ENCODE data around the gene CHDH. TPM values are rescaled to one million over a fixed set of nuclear protein-coding genes. Genes with fewer than 3 reads are reported as not detected.

CHDH gene
- total and polyA plus RNA-seq, 7 experiments from 2014 or later, result 0.05 to 1.3 (median 0.27) TPM; not detected in 2

DNA sequence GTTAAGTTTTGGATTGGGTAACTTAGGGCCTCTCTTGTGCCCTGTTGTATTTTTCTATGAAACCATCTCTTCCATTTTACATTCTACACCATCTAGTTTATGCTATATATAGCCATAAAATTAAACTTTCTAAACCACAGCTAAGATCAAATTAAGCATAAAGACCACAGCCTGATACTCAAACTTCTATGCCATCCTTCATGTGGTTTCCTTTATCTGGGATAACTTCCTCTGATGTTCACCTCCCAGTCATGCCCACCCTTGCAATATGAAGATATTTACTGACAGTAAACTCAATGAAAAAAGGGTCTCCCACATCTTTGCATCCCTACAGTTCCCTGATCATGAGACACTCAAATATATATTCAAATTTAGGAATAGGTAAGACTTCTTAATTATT lies 41.2 kb upstream of the CHDH start:
- H3K27ac Mint-ChIP-seq, result peak overlapping the region in 2 of 9 donors; percentile 51 to 69
- H3K4me3 Mint-ChIP-seq, result peak overlapping the region in 8 of 10 donors; percentile 7 to 72 (median 46)
- Histone ChIP-seq H3K27me3 (ENCODE audit: control insufficient read depth in 2 of 2, insufficient read depth in 2 of 2, low read length in 2 of 2) (no peaks in the 10 kb centered on the region), H3K4me1 (ENCODE audit: control insufficient read depth in 2 of 2, insufficient read depth in 2 of 2, low read length in 2 of 2) (peaks cover 12 to 36% of the 10 kb centered on the region in 2 donors), H3K36me3 (ENCODE audit: control insufficient read depth in 2 of 3, insufficient read depth in 3 of 3, low read length in 3 of 3) (peaks cover 0 to 20% (median 2%) of the 10 kb centered on the region in 3 experiments), H3K9me3 (ENCODE audit: control insufficient read depth in 2 of 3, low read length in 3 of 3) (no peaks in the 10 kb centered on the region), H3K4me3 (ENCODE audit: low read length) (no peak overlapping the region), H3K27ac (ENCODE audit: low read depth, low read length) (no peak overlapping the region)
- peaks cover 0 to 6% (median 0%) of the 10 kb centered on the region in 11 donors for H3K9me3 Mint-ChIP-seq
- H3K36me3 Mint-ChIP-seq, result peaks cover 4 to 28% (median 23%) of the 10 kb centered on the region in 5 donors
- ChIA-PET POLR2A (no interaction called here), CTCF (no interaction called here)
- no peak for ATAC-seq
- H3K4me1 Mint-ChIP-seq, result peaks cover 31 to 67% (median 60%) of the 10 kb centered on the region in 7 donors
- DNase-seq, result no peak
- intact Hi-C loops (cut with micrococcal nuclease), result no loop called here
- H3K27me3 Mint-ChIP-seq, result peaks cover 0 to 4% (median 0%) of the 10 kb centered on the region in 5 donors

- POLR2A ChIA-PET, result interaction anchor here (0.6 kb wide), 1 partner anchor 535 kb away, joined by 5 read pairs; no protein-coding TSS in a partner anchor
- no peaks in the 10 kb centered on the region for H3K27me3 ChIP-seq (ENCODE audit: control insufficient read depth in 2 of 2, insufficient read depth in 2 of 2, low read length in 2 of 2)
- no peak for ATAC-seq
- H3K27ac Mint-ChIP-seq, result no peak overlapping the region
- H3K4me3 ChIP-seq (ENCODE audit: low read length), result no peak overlapping the region
- no peak overlapping the region for H3K27ac ChIP-seq (ENCODE audit: low read depth, low read length)
- peaks cover 30 to 68% (median 61%) of the 10 kb centered on the region in 7 donors for H3K4me1 Mint-ChIP-seq
- H3K4me3 Mint-ChIP-seq, result peak overlapping the region in 1 of 10 donors; percentile 14
- peaks cover 17 to 37% of the 10 kb centered on the region in 2 donors for H3K4me1 ChIP-seq (ENCODE audit: control insufficient read depth in 2 of 2, insufficient read depth in 2 of 2, low read length in 2 of 2)
- H3K9me3 Mint-ChIP-seq, result peaks cover 0 to 6% (median 0%) of the 10 kb centered on the region in 11 donors
- intact Hi-C loops (cut with micrococcal nuclease), result no loop called here
- no peaks in the 10 kb centered on the region for H3K9me3 ChIP-seq (ENCODE audit: control insufficient read depth in 2 of 3, low read length in 3 of 3)
- H3K36me3 ChIP-seq (ENCODE audit: control insufficient read depth in 2 of 3, insufficient read depth in 3 of 3, low read length in 3 of 3), result peaks cover 0 to 21% (median 2%) of the 10 kb centered on the region in 3 experiments
- no peaks in the 10 kb centered on the region for H3K27me3 Mint-ChIP-seq
- CTCF ChIA-PET, result no interaction called here
- no peak for DNase-seq
- H3K36me3 Mint-ChIP-seq, result peaks cover 4 to 29% (median 18%) of the 10 kb centered on the region in 5 donors
Observed at GRCh38 chr3:53885239-53885638, 39.0 kb upstream of the CHDH start.

- ChIA-PET CTCF (no interaction called here), POLR2A (interaction anchor here (0.6 to 5.1 kb wide), 2 partner anchors 7 to 534 kb away, joined by 5 to 51 read pairs; partner anchors contain the start of gene SELENOK)
- intact Hi-C loops (cut with micrococcal nuclease), result no loop called here
- H3K4me3 ChIP-seq (ENCODE audit: low read length), result no peak overlapping the region
- Mint-ChIP-seq H3K27ac (peak overlapping the region in 1 of 9 donors; percentile 38), H3K36me3 (peaks cover 4 to 31% (median 23%) of the 10 kb centered on the region in 5 donors), H3K4me1 (peaks cover 27 to 68% (median 61%) of the 10 kb centered on the region in 7 donors), H3K27me3 (no peaks in the 10 kb centered on the region), H3K4me3 (no peak overlapping the region), H3K9me3 (peaks cover 0 to 6% (median 0%) of the 10 kb centered on the region in 11 donors)
- no peaks in the 10 kb centered on the region for H3K9me3 ChIP-seq (ENCODE audit: control insufficient read depth in 2 of 3, low read length in 3 of 3)
- ATAC-seq (no peak), DNase-seq (no peak)
- H3K4me1 ChIP-seq (ENCODE audit: control insufficient read depth in 2 of 2, insufficient read depth in 2 of 2, low read length in 2 of 2), result peaks cover 15 to 31% of the 10 kb centered on the region in 2 donors
- no peaks in the 10 kb centered on the region for H3K27me3 ChIP-seq (ENCODE audit: control insufficient read depth in 2 of 2, insufficient read depth in 2 of 2, low read length in 2 of 2)
- peaks cover 0 to 24% (median 2%) of the 10 kb centered on the region in 3 experiments for H3K36me3 ChIP-seq (ENCODE audit: control insufficient read depth in 2 of 3, insufficient read depth in 3 of 3, low read length in 3 of 3)
- H3K27ac ChIP-seq (ENCODE audit: low read depth, low read length), result no peak overlapping the region
Observed at GRCh38 chr3:53884623-53885022, 38.4 kb upstream of the CHDH start.

DNA sequence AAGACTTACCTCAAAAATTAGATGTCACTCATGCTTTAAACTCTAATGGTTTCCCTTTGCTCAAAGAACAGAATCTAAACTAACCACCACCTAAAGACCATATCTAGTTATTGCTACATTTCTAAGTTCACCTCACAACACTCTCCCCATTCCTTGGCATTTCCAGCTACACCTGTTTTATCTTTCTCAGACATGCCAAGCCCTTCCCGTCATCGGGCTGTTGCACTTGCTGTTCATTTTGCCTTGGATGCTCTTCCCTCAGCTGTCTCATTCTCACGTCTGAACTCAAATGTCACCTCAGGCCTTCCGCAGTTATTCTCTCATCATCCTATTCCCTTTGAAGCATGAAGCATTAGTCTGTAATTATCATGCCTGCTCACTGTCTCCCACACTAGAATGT lies 36.8 kb upstream of the CHDH start:
- H3K27ac Mint-ChIP-seq, result peak overlapping the region; percentile 63 to 100 (median 93)
- intact Hi-C loops (cut with micrococcal nuclease), result no loop called here
- peaks cover 0 to 34% (median 3%) of the 10 kb centered on the region in 3 experiments for H3K36me3 ChIP-seq (ENCODE audit: control insufficient read depth in 2 of 3, insufficient read depth in 3 of 3, low read length in 3 of 3)
- H3K27me3 ChIP-seq (ENCODE audit: control insufficient read depth in 2 of 2, insufficient read depth in 2 of 2, low read length in 2 of 2), result no peaks in the 10 kb centered on the region
- peak overlapping the region; percentile 84 to 100 (median 98) for H3K4me3 Mint-ChIP-seq
- H3K9me3 Mint-ChIP-seq, result peaks cover 0 to 6% (median 0%) of the 10 kb centered on the region in 11 donors
- ATAC-seq (no peak), DNase-seq (no peak)
- no peak overlapping the region for H3K27ac ChIP-seq (ENCODE audit: low read depth, low read length)
- H3K9me3 ChIP-seq (ENCODE audit: control insufficient read depth in 2 of 3, low read length in 3 of 3), result no peaks in the 10 kb centered on the region
- CTCF ChIA-PET, result no interaction called here
- no peak overlapping the region for H3K4me3 ChIP-seq (ENCODE audit: low read length)
- H3K36me3 Mint-ChIP-seq, result peaks cover 3 to 31% (median 23%) of the 10 kb centered on the region in 5 donors
- H3K4me1 ChIP-seq (ENCODE audit: control insufficient read depth in 2 of 2, insufficient read depth in 2 of 2, low read length in 2 of 2), result peaks cover 15 to 20% of the 10 kb centered on the region in 2 donors
- POLR2A ChIA-PET, result interaction anchor here (5.1 kb wide), 1 partner anchor 9 kb away, joined by 51 read pairs; the partner anchor contains the start of gene SELENOK
- H3K4me1 Mint-ChIP-seq, result peaks cover 27 to 55% (median 49%) of the 10 kb centered on the region in 7 donors
- no peaks in the 10 kb centered on the region for H3K27me3 Mint-ChIP-seq

DNA sequence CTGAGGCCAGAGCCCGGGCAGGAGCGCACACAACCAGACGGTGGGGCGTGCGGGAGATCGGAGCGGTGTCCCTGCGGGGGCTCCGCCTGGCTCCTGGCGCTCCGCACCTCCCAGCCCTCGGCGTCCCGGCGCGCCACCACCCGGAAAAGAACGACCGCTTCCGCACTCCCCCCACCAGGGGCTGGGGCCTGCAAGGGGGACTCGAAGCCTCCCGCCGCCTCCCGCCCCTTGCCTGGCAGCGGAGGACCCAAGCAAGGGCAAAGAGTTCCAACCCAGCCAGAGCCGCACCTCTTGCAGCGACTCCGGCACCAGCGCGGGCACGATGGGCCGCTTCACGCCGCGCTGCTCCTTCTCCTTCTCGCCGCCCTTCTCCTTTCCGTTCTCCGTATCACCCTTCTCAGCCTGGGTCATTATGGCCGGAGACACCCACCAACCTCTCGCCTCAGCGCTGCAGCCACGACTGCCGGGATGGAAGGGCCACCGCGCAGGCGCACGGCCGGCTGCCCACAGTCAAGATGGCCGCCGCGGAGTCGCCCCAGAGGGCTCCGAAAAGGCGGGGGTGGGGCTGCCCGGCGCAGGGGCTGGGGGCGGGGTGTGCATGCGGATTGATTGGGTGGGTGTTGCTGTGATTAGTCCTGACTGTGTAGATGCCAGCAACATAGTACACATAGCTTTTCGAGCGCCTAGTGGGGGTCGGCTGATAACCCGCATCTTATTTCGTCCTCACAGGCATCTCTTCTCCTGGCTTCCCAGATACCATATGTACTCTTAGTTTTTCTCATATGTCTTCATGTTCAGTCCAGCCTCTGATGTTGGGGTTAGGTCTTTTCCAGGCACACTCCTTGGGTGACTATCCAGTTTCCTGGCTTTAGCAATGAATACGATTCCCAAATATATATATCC lies 35.7 kb upstream of the CHDH start, which contains the start of gene ACTR8:
Gene ACTR8 (minus strand): TSS at position 462 of the 903 bp plus-strand sequence. CDS start 51 bp downstream, at position 411.
- intact Hi-C loops (cut with micrococcal nuclease), result loop anchor here (1.0 kb wide), 1 partner anchor 9 kb away; the partner anchor contains the start of gene SELENOK (in 2 of the 2)
- ChIA-PET CTCF (no interaction called here), POLR2A (interaction anchor here (0.7 to 5.1 kb wide), 2 partner anchors 10 to 534 kb away, joined by 3 to 51 read pairs; partner anchors contain the start of genes DCP1A and SELENOK)
- Mint-ChIP-seq H3K27me3 (no peaks in the 10 kb centered on the region), H3K27ac (peak within 1 kb of the TSS; percentile 79 to 100 (median 97)), H3K4me3 (peak within 1 kb of the TSS; percentile 84 to 100 (median 98)), H3K36me3 (peaks cover 8 to 37% (median 22%) of the 10 kb centered on the region in 5 donors), H3K4me1 (peaks cover 18 to 44% (median 40%) of the 10 kb centered on the region in 7 donors), H3K9me3 (peaks cover 0 to 6% (median 0%) of the 10 kb centered on the region in 11 donors)
- peak within 1 kb of the TSS; percentile 85 for H3K4me3 ChIP-seq (ENCODE audit: low read length)
- no peaks in the 10 kb centered on the region for H3K27me3 ChIP-seq (ENCODE audit: control insufficient read depth in 2 of 2, insufficient read depth in 2 of 2, low read length in 2 of 2)
- peaks cover 12 to 15% of the 10 kb centered on the region in 2 donors for H3K4me1 ChIP-seq (ENCODE audit: control insufficient read depth in 2 of 2, insufficient read depth in 2 of 2, low read length in 2 of 2)
- H3K9me3 ChIP-seq (ENCODE audit: control insufficient read depth in 2 of 3, low read length in 3 of 3), result no peaks in the 10 kb centered on the region
- peak within 1 kb of the TSS; percentile 89 for H3K27ac ChIP-seq (ENCODE audit: low read depth, low read length)
- ATAC-seq (peak; percentile 94), DNase-seq (peak; percentile 78 to 93 (median 86))
- H3K36me3 ChIP-seq (ENCODE audit: control insufficient read depth in 2 of 3, insufficient read depth in 3 of 3, low read length in 3 of 3), result peaks cover 7 to 45% (median 13%) of the 10 kb centered on the region in 3 experiments
